Measurements from ENCODE around the gene OR3A2. TPM values are rescaled to one million over a fixed set of nuclear protein-coding genes. Genes with fewer than 3 reads are reported as not detected.

The OR3A2 gene
- total RNA-seq (2022; extraction: Qiagen RNA extraction): not detected in 5 replicates

GRCh38 chr17:3385869-3386816 lies at the start of gene OR3A2:
OR3A2 (minus strand) TSS chr17:3386308.

GRCh38 chr17:3433741-3434140 lies 47.6 kb upstream of the OR3A2 start, which contains the start of gene OR1E2:
OR1E2 (minus strand) TSS chr17:3433841; CDS start chr17:3433841, 0 bp downstream.

GRCh38 chr17:3411070-3411469 lies 25.0 kb upstream of the OR3A2 start, which contains the start of gene OR3A3:
OR3A3 (plus strand) TSS chr17:3411370.

GRCh38 chr17:3398310-3398709 lies 12.2 kb upstream of the OR3A2 start, which contains the start of gene OR1E1:
OR1E1 (minus strand) TSS chr17:3398410; CDS start chr17:3398410, 0 bp downstream.

GRCh38 chr17:3298260-3298659 lies 87.8 kb downstream of the OR3A2 start, which contains the start of gene OR3A1:
OR3A1 (minus strand) TSS chr17:3298360; CDS start chr17:3292582, 5,778 bp downstream.

Other genes with a start within 250 kb of the OR3A2 start
- not detected in 5 replicates for gene OR1A2, start 188.8 kb downstream of the OR3A2 start, total RNA-seq (2022; extraction: Qiagen RNA extraction)
- gene OR1A1, start 178.6 kb downstream of the OR3A2 start, total RNA-seq (2022; extraction: Qiagen RNA extraction): not detected in 5 replicates
- not detected in 5 replicates for gene OR3A1, start 87.9 kb downstream of the OR3A2 start, total RNA-seq (2022; extraction: Qiagen RNA extraction)
- gene OR1E1, start 12.1 kb upstream of the OR3A2 start, total RNA-seq (2022; extraction: Qiagen RNA extraction): not detected in 5 replicates
- not detected in 5 replicates for gene OR3A3, start 25.1 kb upstream of the OR3A2 start, total RNA-seq (2022; extraction: Qiagen RNA extraction)
- not detected in 5 replicates for gene OR1E2, start 47.5 kb upstream of the OR3A2 start, total RNA-seq (2022; extraction: Qiagen RNA extraction)
- not detected in 5 replicates for gene SPATA22, start 85.5 kb upstream of the OR3A2 start, total RNA-seq (2022; extraction: Qiagen RNA extraction)
- not detected in 5 replicates for gene ASPA, start 89.7 kb upstream of the OR3A2 start, total RNA-seq (2022; extraction: Qiagen RNA extraction)
- 0.19 to 0.38 TPM (median 0.32 TPM) in 5 replicates for gene TRPV3, start 171.5 kb upstream of the OR3A2 start, total RNA-seq (2022; extraction: Qiagen RNA extraction)
- gene TRPV1, start 223.1 kb upstream of the OR3A2 start, total RNA-seq (2022; extraction: Qiagen RNA extraction): 2.1 to 5.5 TPM (median 3.9 TPM) in 5 replicates
- 11.0 to 17.3 TPM (median 16.0 TPM) in 5 replicates for gene SHPK, start 249.9 kb upstream of the OR3A2 start, total RNA-seq (2022; extraction: Qiagen RNA extraction)